LNCAP (cell line): ENCODE results near the gene TUT1.

Source experiments
- CTCF ChIP-seq: fragments of 450-650 bp; IDR thresholded peaks from 2 replicates; pipeline ENCODE4 v1.5.1; 2017; ENCODE audit warnings: mild to moderate bottlenecking

Gene TUT1

GRCh38 chr11:62575837-62576236, 15.5 kb downstream of the TUT1 start:
- no peak for TF ChIP-seq CTCF

GRCh38 chr11:62575156-62575555, 16.2 kb downstream of the TUT1 start:
- TF ChIP-seq CTCF: no peak

GRCh38 chr11:62574363-62575071, 16.8 kb downstream of the TUT1 start:
- no peak for TF ChIP-seq CTCF

GRCh38 chr11:62573592-62574362, 17.5 kb downstream of the TUT1 start, which contains the start of gene EEF1G:
Gene EEF1G (minus strand): TSS chr11:62573891. CDS start chr11:62573842, 49 bp downstream.
- no peak for TF ChIP-seq CTCF

DNA sequence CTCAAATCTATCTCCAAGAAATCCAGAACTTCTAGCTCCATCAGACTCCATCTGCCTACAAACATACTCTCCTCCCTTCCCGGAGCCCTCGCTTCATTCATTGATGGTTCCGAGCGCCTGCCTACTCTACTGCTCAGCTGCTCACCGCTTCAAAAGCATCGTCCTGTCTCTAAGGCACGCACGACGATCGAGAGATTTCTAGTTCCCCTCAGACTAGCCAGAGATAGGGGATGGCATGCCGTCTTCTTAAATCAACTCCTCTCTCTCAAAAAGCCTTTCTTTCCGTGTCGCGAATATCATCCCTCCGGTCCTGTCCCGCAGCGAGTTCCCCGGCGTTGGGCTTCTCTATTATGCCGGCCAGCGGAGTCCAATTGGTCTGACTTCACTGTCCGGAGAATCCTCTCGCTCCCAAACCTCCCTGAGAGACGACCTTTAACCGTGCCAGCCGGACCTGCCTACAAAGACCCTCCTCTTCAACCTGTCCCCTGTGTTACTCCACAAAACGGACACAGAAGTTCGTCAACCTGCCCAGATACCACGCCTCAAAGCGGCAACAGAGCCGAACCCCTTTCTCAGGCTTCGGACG, 18.2 kb downstream of the TUT1 start:
- TF ChIP-seq CTCF: no peak

- no peak for TF ChIP-seq CTCF
These were observed 18.9 kb downstream of the TUT1 start for GRCh38 chr11:62572431-62572830.

DNA sequence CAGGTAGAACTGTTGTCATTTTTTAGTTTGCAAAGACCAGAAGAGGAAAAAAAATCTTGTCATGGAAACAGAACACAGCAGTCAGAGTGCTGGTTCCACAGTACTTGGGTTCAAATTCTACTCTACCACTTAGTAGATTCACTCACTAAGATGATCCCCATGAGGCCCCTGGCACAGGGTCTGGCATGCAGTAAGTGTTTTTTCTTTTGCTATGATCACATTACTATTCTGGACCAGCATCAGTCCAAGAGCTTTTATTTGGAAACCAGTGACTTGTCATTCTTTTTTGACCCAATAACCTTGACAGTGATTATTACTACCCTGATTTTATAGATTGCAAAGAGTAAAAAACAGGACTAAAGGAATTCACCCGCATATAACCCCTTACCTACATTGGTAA, 21.7 kb downstream of the TUT1 start:
- TF ChIP-seq CTCF: no peak
